GM12801 (cell line): ENCODE measurements around the gene PPIP5K1.

Source experiments
- CTCF ChIP-seq: IDR thresholded peaks from one replicate; pipeline ENCODE4 v1.5.1; 2011; ENCODE audit warnings: control low read depth; ENCODE audit not compliant: insufficient read length; ENCODE audit errors: extremely low read depth

Gene PPIP5K1

GRCh38 chr15:43550527-43551363 lies 39.3 kb downstream of the PPIP5K1 start:
- TF ChIP-seq CTCF, result no peak

GRCh38 chr15:43547539-43547938 lies 42.5 kb downstream of the PPIP5K1 start:
- no peak for TF ChIP-seq CTCF

GRCh38 chr15:43545426-43545825 lies 44.6 kb downstream of the PPIP5K1 start:
- TF ChIP-seq CTCF, result no peak

GRCh38 chr15:43544266-43544665 lies 45.7 kb downstream of the PPIP5K1 start:
- TF ChIP-seq CTCF, result no peak

GRCh38 chr15:43541785-43542184 lies 48.2 kb downstream of the PPIP5K1 start:
- TF ChIP-seq CTCF, result no peak

- no peak for TF ChIP-seq CTCF
Measured at GRCh38 chr15:43538091-43538490, 51.9 kb downstream of the PPIP5K1 start.

GRCh38 chr15:43534897-43535296 lies 55.1 kb downstream of the PPIP5K1 start:
- no peak for TF ChIP-seq CTCF
